HG02884 (cell line): ENCODE measurements around the gene KRT26.
"Not testable (repeated sequence)": the region's sequence is repeated elsewhere in the genome, so short reads cannot be mapped to it uniquely, and the experiment has no call there.

Source experiments
- ATAC-seq: cut with Tn5 transposase; IDR thresholded peaks from one replicate; pipeline ENCODE4 v1.9.1; 2021; ENCODE audit warnings: mild to moderate bottlenecking, moderate library complexity; ENCODE audit not compliant: unreplicated experiment

Gene KRT26

GRCh38 chr17:40795019-40795667, 23.1 kb upstream of the KRT26 start:
- ATAC-seq: no peak

GRCh38 chr17:40794466-40794865, 22.5 kb upstream of the KRT26 start:
- no peak for ATAC-seq

- no peak for ATAC-seq
Measured at GRCh38 chr17:40793832-40794231, 21.8 kb upstream of the KRT26 start.

- no peak for ATAC-seq
Measured at GRCh38 chr17:40791787-40792436, 19.9 kb upstream of the KRT26 start.

DNA sequence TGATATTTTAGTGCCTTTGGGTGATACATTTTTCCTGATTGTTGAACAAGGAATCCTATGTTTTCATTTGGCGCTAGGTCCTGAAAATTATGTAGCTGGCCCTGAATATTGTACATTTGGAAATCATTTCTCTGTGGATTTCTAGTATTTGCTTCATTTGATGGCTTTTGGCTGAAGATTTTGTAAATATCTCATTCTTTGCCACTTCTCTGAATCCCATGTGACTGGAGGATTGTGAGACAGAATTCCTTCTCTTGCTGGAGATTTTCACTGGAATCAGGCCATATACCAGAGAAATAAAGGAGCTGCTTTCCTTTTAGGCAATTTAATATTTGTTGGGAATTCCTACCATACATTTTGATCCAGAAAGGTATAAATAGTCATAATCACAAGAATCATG, 19.1 kb upstream of the KRT26 start:
- no peak for ATAC-seq

GRCh38 chr17:40782450-40782849, 10.4 kb upstream of the KRT26 start, which contains the start of gene KRT27:
Gene KRT27 (minus strand): TSS chr17:40782550. CDS start chr17:40782493, 57 bp downstream.
- ATAC-seq: no peak

DNA sequence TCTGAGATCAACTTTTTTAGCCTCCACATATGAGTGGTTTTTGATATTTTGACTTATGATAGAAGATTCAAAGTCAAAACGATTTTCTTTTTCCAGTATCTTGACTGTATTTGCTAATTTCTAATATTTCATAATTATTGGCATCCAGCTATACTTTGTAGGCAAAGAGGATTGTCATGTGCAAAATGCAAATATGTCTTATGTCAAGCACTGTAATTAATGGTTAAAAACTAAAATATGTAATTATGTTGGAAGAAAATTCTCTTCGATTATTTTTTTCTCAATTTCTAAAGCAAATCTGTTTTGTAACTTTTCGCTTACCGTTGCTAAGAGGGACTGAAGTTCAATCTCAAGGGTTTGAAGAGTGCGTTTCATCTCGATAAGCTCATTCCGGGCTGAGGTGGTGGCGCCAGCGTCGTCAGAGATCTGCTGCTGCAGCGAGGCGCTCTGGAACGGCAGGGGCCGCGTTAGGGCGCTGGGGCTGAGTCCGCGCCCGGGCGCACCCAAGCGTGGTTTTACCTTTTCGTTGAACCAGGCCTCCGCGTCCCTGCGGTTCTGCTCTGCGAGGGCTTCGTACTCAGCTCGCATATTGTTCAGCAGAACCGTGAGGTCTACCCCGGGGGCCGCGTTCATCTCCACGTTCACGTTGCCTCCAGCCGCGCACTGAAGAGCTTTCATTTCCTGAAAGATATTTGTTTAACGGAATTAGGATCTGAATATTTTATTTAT, 7.3 kb upstream of the KRT26 start:
- no peak for ATAC-seq

DNA sequence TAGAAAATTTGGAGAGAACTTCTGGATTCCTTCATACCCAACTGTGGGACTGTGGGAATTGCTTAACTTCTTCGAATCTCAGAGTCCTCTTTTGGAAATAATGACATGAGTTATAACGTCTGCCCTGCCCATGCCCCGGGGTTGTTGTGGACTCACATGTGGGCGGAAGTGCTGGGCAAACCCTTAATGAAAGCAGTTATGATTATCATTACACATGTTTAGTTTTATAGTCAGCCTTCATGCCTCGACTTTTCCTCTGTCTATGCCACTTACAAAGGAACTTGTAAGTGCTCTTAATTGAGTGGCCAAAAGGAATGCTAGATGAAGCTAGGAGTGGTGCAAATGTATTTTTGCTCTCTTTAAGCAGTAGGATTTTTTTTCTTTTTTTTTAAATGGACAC, 6.5 kb upstream of the KRT26 start:
- no peak for ATAC-seq

DNA sequence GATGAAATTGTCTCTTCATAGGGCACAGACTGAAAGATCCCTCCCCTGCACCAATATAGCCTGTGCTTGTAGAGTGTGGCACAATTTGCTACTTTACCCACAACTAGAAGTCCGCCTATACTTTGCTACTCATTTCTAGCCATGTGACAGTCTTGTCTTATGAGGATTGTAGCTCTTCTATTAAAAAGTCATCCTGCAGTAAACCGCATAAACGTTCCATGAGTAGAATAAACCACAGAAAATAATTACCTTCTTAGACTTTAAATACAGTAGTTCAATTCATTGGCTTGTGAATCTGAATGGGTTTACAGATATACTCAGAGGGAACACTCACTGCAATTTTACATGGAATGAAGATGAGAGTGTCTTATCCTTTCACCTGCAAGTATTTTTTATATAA, 6.0 kb upstream of the KRT26 start:
- no peak for ATAC-seq

GRCh38 chr17:40777459-40777858, 5.5 kb upstream of the KRT26 start:
- ATAC-seq: no peak

GRCh38 chr17:40775945-40776344, 3.9 kb upstream of the KRT26 start:
- no peak for ATAC-seq

GRCh38 chr17:40765657-40766056, 6.3 kb downstream of the KRT26 start:
- no peak for ATAC-seq

- no peak for ATAC-seq
Measured at GRCh38 chr17:40763752-40764151, 8.2 kb downstream of the KRT26 start.

- no peak for ATAC-seq
Measured at GRCh38 chr17:40760105-40761016, 11.6 kb downstream of the KRT26 start.

GRCh38 chr17:40755231-40755630, 16.8 kb downstream of the KRT26 start, which contains the start of gene KRT25:
Gene KRT25 (minus strand): TSS chr17:40755331. CDS start chr17:40755271, 60 bp downstream.
- no peak for ATAC-seq

DNA sequence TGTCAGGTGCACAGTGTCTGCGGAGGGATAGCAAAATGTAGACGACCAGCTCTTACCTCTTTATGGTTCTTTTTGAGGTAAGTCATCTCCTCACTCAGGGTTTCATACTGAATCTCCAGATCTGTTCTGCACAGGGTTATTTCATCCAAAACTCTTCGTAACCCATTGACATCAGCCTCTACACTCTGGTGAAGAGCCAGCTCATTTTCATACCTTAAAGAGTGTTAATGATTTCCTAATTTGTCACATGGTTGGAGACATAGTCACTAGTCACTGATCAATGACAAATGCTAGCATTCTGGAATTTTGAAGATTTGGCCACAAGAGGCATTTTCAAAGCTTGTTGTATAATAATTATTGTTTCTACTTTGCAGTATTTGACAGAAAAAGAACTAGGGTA, 18.2 kb downstream of the KRT26 start:
- ATAC-seq: no peak

GRCh38 chr17:40751065-40751464, 20.9 kb downstream of the KRT26 start:
- no peak for ATAC-seq

DNA sequence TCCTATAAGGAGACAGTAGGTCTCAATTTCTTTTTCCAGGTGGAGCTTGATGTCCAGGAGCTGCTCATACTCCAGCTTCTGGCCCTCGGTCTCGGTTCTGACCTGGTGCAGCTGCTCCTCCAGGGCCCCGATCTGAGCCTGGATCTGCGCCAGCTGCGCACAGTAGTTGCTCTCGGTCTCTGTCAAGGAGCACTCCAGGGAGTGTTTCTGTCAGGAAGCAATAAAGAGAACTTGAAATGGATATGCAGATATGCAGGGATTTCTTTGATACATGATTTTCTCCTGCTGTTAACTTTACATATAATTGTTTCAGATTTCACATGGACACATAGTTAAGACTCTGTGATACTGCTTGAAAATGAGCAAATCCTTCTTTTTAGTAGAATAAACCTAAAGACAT, 21.6 kb downstream of the KRT26 start:
- ATAC-seq: no peak

- ATAC-seq: not testable (repeated sequence)
Measured at GRCh38 chr17:40748666-40749065, 23.3 kb downstream of the KRT26 start.

- no peak for ATAC-seq
Measured at GRCh38 chr17:40738553-40738952, 33.4 kb downstream of the KRT26 start.

- ATAC-seq: no peak
Measured at GRCh38 chr17:40735016-40735415, 37.0 kb downstream of the KRT26 start.
